CD4-positive, alpha-beta T cell (primary cell): Measurements from ENCODE around the gene EHF. TPM values are rescaled to one million over a fixed set of nuclear protein-coding genes. Genes with fewer than 3 reads are reported as not detected.

Source experiments
- ATAC-seq: fragments of 200-7000 bp; cut with Tn5 transposase; one replicate; pipeline ENCODE4 v1.10.0; 2022; ENCODE audit warnings: mild to moderate bottlenecking; ENCODE audit not compliant: poor library complexity
- CTCF ChIA-PET: fragments of 350-600 bp; sonication (Branson Sonifier 250); formaldehyde crosslinking; loops from one replicate; lab custom pipeline; 2021; ENCODE audit warnings: antibody characterized with exemption, inconsistent platforms; lab: Charles Lee
- POLR2A ChIA-PET: fragments of 350-600 bp; sonication (Branson Sonifier 250); formaldehyde crosslinking; loops from one replicate; lab custom pipeline; 2021; ENCODE audit warnings: antibody characterized with exemption, inconsistent platforms; lab: Charles Lee
- DNase-seq, 14 experiments: peaks; one replicate each; pipeline ENCODE4 v3.0.0-alpha.2; 2013 to 2020; ENCODE audit warnings: mixed read lengths in 2 of 14
- H3K27ac ChIP-seq, 2 donors: one replicate each; pipeline versions ENCODE4 v1.5.1 to v1.7.0; 2013; ENCODE audit warnings: low read length in 2 of 2, low read depth in 1 of 2, mild to moderate bottlenecking in 1 of 2
- H3K27me3 ChIP-seq, 2 experiments: 1 replicate in 1 of 2; 2 replicates in 1 of 2; pipeline versions ENCODE4 v1.6.1 to v1.7.0; 2013; ENCODE audit warnings: low read length in 2 of 2, control low read depth in 1 of 2, mild to moderate bottlenecking in 1 of 2, moderate library complexity in 1 of 2; ENCODE audit not compliant: insufficient read depth in 2 of 2, control insufficient read depth in 1 of 2
- H3K36me3 ChIP-seq: one replicate; pipeline ENCODE4 v1.6.1; 2013; ENCODE audit warnings: low read length, control low read depth; ENCODE audit not compliant: insufficient read depth
- H3K4me1 ChIP-seq: one replicate; pipeline ENCODE4 v1.6.1; 2013; ENCODE audit warnings: low read length, control low read depth; ENCODE audit not compliant: insufficient read depth
- H3K4me3 ChIP-seq: one replicate; pipeline ENCODE4 v1.5.1; 2013; ENCODE audit warnings: mild to moderate bottlenecking, low read length, moderate library complexity
- H3K9me3 ChIP-seq, 2 experiments: 1 replicate in 1 of 2; 2 replicates in 1 of 2; pipeline versions ENCODE4 v1.6.1 to v1.7.0; 2013; ENCODE audit warnings: low read length in 2 of 2, mild to moderate bottlenecking in 2 of 2, control low read depth in 1 of 2, moderate library complexity in 1 of 2; ENCODE audit not compliant: control insufficient read depth in 1 of 2, insufficient read depth in 1 of 2
- H3K27ac Mint-ChIP-seq: one replicate; pipeline ENCODE4 v1.8.0; 2020; ENCODE audit warnings: mixed read lengths
- H3K27me3 Mint-ChIP-seq: one replicate; pipeline ENCODE4 v1.8.0; 2021; ENCODE audit warnings: mixed read lengths
- H3K36me3 Mint-ChIP-seq: one replicate; pipeline ENCODE4 v1.8.0; 2021; ENCODE audit warnings: low read depth, mixed read lengths
- H3K4me1 Mint-ChIP-seq: one replicate; pipeline ENCODE4 v1.8.0; 2021; ENCODE audit warnings: low read depth, mixed read lengths
- H3K4me3 Mint-ChIP-seq: one replicate; pipeline ENCODE4 v1.8.0; 2020; ENCODE audit warnings: mild to moderate bottlenecking, mixed read lengths
- H3K9me3 Mint-ChIP-seq: one replicate; pipeline ENCODE4 v1.8.0; 2020; ENCODE audit warnings: mixed read lengths
- intact Hi-C, 2 experiments: fragments of 100-400 bp; cut with DNase I in 1 of 2; cut with micrococcal nuclease in 1 of 2; formaldehyde crosslinking; loops; one replicate each; pipeline versions ENCODE4 v1.15.1 to v1.9.0; 2023 to 2025; cut with DNase I, micrococcal nuclease
- total RNA-seq, 174 experiments: library from RNA in 2 of 174; stranded (reverse) in 2 of 174; gene quantifications; one replicate each; pipeline ENCODE4 v1.2.3 and lab custom pipeline; 2021 to 2026
- TF ChIP-seq, protein P1 (sequence below): fragments of 200-600 bp; IDR thresholded peaks from one replicate; pipeline ENCODE4 v1.8.0; 2022; ENCODE audit warnings: antibody characterized with exemption, mild to moderate bottlenecking

The EHF gene
- total RNA-seq, 2 experiments from 2014 or later: not detected

DNA sequence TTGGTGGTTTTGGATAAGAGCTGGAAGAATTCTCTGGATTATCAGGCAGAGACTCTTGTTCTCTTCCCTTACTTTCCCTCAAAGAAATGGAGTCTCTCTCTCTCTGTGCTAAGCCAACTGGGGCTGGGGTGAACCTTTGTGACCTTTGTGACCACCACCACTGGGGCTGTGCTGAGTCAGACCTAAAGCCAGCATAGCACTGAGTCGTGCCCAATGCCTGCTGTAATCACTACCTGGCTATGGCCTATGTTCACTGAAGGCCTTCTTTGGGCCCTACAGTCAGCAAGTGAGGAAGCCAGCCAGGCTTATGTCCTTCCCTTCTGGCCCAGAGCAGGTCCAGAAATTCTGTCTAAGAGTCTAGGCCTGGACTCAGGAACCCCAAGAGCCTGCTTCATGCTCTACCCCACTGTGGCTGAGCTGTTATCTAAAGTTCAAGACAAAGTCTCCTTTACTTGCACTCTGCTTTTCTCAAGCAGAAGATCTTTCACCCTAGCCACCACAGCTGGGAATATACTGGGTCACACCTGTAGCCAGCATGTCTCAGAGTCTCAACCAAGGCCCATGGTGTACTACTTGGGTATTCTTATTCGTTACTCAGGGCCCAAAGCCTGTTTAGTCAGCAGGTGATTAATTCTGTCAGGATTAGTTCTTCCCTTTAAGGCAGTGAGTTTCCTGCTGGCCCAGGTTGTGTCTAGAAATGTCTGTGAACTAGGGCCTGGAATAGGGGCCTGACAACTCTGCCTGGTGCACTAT, 86.0 kb downstream of the EHF start:
- Mint-ChIP-seq H3K4me3 (no peak overlapping the region), H3K27me3 (peaks cover 22% of the 10 kb centered on the region), H3K36me3 (no peaks in the 10 kb centered on the region), H3K9me3 (peaks cover 5% of the 10 kb centered on the region), H3K27ac (no peak overlapping the region), H3K4me1 (no peaks in the 10 kb centered on the region)
- H3K4me3 ChIP-seq: no peak overlapping the region
- H3K27ac ChIP-seq: no peak overlapping the region
- H3K9me3 ChIP-seq: peaks cover 5 to 6% of the 10 kb centered on the region in 2 experiments
- H3K27me3 ChIP-seq: no peaks in the 10 kb centered on the region
- TF ChIP-seq, protein P1, sequence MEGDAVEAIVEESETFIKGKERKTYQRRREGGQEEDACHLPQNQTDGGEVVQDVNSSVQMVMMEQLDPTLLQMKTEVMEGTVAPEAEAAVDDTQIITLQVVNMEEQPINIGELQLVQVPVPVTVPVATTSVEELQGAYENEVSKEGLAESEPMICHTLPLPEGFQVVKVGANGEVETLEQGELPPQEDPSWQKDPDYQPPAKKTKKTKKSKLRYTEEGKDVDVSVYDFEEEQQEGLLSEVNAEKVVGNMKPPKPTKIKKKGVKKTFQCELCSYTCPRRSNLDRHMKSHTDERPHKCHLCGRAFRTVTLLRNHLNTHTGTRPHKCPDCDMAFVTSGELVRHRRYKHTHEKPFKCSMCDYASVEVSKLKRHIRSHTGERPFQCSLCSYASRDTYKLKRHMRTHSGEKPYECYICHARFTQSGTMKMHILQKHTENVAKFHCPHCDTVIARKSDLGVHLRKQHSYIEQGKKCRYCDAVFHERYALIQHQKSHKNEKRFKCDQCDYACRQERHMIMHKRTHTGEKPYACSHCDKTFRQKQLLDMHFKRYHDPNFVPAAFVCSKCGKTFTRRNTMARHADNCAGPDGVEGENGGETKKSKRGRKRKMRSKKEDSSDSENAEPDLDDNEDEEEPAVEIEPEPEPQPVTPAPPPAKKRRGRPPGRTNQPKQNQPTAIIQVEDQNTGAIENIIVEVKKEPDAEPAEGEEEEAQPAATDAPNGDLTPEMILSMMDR: no peak
- ChIA-PET CTCF (no interaction called here), POLR2A (no interaction called here)
- H3K36me3 ChIP-seq: no peaks in the 10 kb centered on the region
- no peaks in the 10 kb centered on the region for H3K4me1 ChIP-seq
- ATAC-seq (no peak), DNase-seq (no peak)
- intact Hi-C loops: no loop called here

DNA sequence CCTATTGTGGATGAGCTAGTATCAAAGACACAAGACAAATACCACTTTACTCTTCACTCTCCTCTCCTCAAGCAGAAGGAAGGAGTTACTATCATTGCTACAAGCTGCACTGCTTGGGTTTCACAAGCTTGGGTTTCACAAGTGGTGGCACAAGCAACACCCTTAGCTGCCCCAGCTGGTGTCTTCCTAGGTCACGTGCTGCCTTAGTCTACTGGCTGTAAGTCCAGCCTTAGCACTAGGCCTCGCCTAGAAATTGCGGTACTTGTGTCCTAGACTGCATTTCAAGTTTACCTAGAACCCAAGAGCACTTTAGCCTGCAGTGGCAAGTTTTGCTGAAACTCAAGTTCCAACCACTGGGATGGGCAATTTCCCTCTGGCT, 86.6 kb downstream of the EHF start:
- Histone ChIP-seq H3K36me3 (no peaks in the 10 kb centered on the region), H3K27me3 (no peaks in the 10 kb centered on the region), H3K9me3 (peaks cover under 1 to 6% of the 10 kb centered on the region in 2 experiments), H3K4me1 (no peaks in the 10 kb centered on the region), H3K4me3 (no peak overlapping the region), H3K27ac (no peak overlapping the region)
- no peak overlapping the region for H3K4me3 Mint-ChIP-seq
- peaks cover 5% of the 10 kb centered on the region for H3K9me3 Mint-ChIP-seq
- no peak overlapping the region for H3K27ac Mint-ChIP-seq
- intact Hi-C loops: no loop called here
- POLR2A ChIA-PET: no interaction called here
- ATAC-seq (no peak), DNase-seq (peak in 1 of 14 experiments; percentile 35)
- TF ChIP-seq, protein P1: no peak
- no peaks in the 10 kb centered on the region for H3K36me3 Mint-ChIP-seq
- CTCF ChIA-PET: no interaction called here
- no peaks in the 10 kb centered on the region for H3K4me1 Mint-ChIP-seq
- H3K27me3 Mint-ChIP-seq: peaks cover 22% of the 10 kb centered on the region

Other genes starting within 250 kb of the EHF start
- gene CAT, start 182.2 kb upstream of the EHF start, total RNA-seq: 1 to 10 TPM; 8.5 to 9.8 TPM
- gene ELF5, start 107.3 kb upstream of the EHF start, total RNA-seq: not detected